Panc1 (cell line): Measurements from ENCODE around the gene PGAM1.

ENCODE experiments used
- POLR2AphosphoS5 ChIP-seq: IDR thresholded peaks from 2 replicates; pipeline ENCODE4 v1.6.1; 2012; ENCODE audit warnings: mild to moderate bottlenecking, low read depth, low read length, moderate library complexity
- SIN3A ChIP-seq: IDR thresholded peaks from 2 replicates; pipeline ENCODE4 v1.6.1; 2012; ENCODE audit warnings: low read depth, mild to moderate bottlenecking, low read length, moderate library complexity, borderline replicate concordance; ENCODE audit not compliant: insufficient read depth
- TF ChIP-seq, protein P1 (sequence below): fragments of 450-650 bp; IDR thresholded peaks from 2 replicates; pipeline ENCODE4 v1.5.1; 2017; ENCODE audit warnings: mild to moderate bottlenecking
- TF ChIP-seq, protein P2 (sequence below), 2 experiments: IDR thresholded peaks; 2 replicates each; pipeline ENCODE4 v1.6.1; 2011 to 2012; ENCODE audit warnings: low read depth in 2 of 2, control low read depth in 1 of 2, low read length in 1 of 2, mild to moderate bottlenecking in 1 of 2, moderate library complexity in 1 of 2; ENCODE audit not compliant: insufficient read depth in 1 of 2

DNA sequence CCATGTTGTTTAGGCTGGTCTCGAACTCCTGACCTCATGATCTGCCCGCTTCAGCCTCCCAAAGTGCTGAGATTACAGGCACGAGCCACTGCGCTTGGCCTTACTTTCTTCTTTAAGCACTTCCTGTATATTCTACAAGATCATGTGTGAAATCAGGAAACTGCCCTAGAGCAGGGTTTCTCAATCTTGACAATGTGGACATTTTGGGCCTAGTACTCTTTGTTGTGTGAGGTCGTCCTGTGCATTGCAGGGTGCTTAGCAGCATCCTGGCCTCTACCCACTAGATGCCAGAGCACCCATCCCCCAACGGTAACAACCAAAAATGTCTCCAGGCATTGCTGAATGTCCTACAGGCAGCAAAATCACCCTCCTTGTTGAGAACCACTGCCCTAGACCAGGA is 49.6 kb upstream of the PGAM1 start:
- TF ChIP-seq, protein P1, sequence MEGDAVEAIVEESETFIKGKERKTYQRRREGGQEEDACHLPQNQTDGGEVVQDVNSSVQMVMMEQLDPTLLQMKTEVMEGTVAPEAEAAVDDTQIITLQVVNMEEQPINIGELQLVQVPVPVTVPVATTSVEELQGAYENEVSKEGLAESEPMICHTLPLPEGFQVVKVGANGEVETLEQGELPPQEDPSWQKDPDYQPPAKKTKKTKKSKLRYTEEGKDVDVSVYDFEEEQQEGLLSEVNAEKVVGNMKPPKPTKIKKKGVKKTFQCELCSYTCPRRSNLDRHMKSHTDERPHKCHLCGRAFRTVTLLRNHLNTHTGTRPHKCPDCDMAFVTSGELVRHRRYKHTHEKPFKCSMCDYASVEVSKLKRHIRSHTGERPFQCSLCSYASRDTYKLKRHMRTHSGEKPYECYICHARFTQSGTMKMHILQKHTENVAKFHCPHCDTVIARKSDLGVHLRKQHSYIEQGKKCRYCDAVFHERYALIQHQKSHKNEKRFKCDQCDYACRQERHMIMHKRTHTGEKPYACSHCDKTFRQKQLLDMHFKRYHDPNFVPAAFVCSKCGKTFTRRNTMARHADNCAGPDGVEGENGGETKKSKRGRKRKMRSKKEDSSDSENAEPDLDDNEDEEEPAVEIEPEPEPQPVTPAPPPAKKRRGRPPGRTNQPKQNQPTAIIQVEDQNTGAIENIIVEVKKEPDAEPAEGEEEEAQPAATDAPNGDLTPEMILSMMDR, result no peak
- TF ChIP-seq POLR2AphosphoS5 (no peak), SIN3A (no peak)
- TF ChIP-seq, protein P2, sequence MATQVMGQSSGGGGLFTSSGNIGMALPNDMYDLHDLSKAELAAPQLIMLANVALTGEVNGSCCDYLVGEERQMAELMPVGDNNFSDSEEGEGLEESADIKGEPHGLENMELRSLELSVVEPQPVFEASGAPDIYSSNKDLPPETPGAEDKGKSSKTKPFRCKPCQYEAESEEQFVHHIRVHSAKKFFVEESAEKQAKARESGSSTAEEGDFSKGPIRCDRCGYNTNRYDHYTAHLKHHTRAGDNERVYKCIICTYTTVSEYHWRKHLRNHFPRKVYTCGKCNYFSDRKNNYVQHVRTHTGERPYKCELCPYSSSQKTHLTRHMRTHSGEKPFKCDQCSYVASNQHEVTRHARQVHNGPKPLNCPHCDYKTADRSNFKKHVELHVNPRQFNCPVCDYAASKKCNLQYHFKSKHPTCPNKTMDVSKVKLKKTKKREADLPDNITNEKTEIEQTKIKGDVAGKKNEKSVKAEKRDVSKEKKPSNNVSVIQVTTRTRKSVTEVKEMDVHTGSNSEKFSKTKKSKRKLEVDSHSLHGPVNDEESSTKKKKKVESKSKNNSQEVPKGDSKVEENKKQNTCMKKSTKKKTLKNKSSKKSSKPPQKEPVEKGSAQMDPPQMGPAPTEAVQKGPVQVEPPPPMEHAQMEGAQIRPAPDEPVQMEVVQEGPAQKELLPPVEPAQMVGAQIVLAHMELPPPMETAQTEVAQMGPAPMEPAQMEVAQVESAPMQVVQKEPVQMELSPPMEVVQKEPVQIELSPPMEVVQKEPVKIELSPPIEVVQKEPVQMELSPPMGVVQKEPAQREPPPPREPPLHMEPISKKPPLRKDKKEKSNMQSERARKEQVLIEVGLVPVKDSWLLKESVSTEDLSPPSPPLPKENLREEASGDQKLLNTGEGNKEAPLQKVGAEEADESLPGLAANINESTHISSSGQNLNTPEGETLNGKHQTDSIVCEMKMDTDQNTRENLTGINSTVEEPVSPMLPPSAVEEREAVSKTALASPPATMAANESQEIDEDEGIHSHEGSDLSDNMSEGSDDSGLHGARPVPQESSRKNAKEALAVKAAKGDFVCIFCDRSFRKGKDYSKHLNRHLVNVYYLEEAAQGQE (IDR thresholded peaks at IDR 0.05; ENCODE audit: insufficient read depth in 1 of 2, low read depth in 2 of 2, low read length in 1 of 2), result no peak
